Activated gamma-delta T cell (primary cell): ENCODE data around the gene MYCL.

ENCODE experiments used
- DNase-seq: peaks from one replicate; lab custom pipeline; 2025; lab: John Stamatoyannopoulos, UW

MYCL gene

DNA sequence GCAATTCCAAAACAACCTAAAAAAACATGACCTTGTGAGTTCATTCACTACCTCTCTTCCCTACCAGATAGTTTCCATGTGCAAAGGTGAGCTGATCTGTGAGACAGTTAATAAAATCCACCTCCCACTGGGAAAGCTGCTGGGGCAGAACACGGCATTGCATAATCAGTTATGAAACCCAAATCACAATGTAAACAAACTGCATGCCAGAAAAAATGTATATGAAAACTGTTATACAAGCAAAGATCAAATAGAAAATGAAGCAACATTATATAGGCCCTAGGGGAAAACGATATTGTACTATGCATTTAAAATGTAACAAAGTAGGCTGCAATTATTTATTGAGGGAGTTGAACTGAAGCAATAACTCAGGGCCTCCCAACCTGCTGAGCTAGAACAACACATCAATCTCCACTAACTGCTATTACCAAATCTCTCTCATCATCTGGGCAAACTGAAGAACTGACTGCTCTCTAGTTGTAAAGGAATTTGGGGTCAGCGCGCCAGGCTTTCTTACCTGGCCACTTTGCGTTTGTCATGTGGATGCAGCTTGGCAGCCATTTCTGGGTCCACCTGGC, 49.4 kb downstream of the MYCL start:
- DNase-seq: no peak

DNA sequence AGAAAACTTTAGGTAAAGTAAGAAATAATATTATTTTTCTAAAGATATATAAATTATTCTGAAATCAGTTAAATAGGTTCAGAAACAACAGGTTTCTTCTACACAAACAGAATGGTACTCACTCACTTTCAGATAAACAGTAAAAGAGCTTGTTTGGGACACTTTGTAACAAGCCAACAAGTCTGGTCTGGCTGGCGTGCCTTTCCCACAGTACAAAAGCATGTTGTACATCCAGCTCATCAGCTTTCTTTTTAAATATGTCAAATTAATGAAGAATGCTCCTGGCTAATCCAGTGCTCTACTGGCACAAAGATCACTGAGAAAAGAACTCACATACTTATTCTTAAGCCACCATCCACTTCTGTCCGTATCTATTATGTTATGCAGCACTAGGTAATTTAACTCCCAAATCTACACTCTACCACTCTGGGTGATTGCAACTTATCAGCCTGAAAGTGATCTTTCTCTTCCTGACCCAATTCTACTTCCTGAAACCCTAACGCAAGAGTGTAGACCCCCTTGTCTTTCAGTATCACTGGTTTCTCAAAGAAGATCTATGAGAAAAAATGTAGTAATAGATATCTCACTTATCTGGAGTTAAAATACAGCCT, 51.0 kb downstream of the MYCL start:
- no peak for DNase-seq

DNA sequence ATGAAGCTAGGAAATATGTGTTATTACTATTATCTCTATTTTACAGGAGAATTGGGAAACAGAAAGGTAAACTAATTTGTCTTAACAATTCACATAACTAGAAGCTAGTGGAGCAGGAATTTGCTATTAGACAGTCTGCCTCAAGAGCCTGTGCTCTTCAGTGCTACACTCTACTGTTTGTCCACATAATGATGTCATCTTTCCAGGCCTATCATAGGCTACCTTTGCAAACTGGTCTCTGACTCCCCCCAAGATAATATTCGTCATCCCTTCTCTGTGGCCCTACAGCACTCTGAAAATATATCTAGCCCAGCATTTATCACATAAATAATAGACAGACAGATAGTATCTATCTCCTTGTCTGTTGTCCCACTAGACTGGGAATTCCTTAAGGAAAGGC, 52.5 kb downstream of the MYCL start:
- DNase-seq: no peak

DNA sequence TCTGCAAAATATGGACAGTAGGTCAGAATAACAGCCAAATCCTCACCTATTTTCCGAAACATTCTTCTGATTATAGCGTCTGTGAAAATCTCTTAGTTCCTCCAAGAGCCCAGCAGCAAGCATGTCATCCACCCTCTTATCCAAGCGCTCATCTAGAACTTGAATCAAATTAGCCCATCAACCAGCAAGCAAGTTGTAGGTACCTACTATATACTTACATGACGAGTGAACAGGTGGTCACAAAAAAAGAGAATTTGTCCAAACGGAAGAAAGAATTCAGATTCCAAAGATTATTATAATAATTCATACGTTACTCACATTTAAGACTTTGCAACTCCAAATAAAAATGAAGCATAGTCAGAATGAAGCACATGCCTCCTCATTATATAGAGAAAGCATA, 53.8 kb downstream of the MYCL start:
- DNase-seq: no peak

DNA sequence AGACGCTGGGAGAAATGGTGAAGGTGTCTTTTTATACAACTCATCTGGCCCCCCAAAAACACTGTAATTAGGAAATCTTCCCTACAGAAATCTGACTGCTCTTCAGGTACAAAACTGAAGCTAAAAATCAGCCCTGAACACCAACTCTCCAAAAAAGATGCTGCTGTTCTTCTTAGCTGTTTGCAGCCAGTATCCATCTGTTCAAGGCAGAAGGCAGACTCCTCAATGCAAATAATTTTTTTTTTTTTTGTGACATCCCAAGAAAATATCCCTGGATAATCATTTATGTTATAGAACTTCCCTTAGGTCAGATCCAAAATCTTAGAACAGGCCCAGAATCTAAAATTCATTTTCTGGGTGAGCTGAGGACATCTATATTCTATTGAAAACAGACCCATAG, 54.9 kb downstream of the MYCL start:
- no peak for DNase-seq

DNA sequence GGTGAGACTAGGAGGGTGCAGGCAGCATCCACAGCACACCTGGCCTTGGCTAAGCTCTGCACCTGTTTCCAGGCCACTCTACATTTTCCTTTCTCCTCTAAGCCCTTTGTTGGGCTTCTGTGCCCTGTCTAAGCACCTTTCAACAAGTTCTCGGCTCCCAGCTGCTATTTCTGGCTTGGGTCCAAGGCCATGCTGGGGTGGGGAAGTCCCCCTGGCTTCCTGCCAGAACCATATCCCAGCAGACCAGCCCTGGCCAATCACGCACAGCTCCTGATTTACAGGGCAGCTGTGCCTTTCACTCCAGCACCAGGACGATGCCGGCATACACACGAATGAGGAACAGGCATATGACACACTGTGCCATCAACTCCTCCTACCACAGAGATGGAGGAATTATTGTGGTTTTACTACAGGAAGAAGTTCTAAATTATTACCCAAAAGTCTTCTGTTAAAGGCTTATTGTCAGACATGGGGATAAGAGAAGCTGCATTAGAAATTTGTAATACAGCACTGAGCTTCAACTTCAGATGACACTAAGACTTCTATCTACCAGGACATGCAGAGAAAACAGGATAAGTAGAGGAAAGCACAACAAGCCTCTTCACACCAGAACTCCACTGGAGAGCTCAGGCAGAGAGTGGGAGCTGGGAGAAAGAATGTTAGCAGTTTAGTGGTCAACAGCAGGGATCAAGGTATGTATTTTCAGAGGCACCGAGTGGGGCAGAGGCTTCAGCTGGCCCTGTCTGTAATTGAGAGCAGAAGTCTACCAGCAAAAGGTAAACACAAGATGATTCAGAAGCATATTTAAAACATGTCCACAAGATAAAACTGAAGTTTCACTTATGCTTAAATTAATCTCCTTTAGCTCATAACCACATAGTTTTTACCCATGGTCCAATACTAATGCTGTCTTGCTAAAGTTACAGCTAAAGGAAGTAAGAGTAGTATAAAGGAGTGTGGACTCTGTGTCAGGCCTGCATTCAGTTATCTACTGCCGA, 55.8 kb downstream of the MYCL start:
- no peak for DNase-seq
